HG03135 (cell line): ENCODE data around the gene PLXNA1.

Experiments
- ATAC-seq: cut with Tn5 transposase; IDR thresholded peaks from one replicate; pipeline ENCODE4 v1.9.1; 2021; ENCODE audit warnings: mild to moderate bottlenecking, moderate library complexity; ENCODE audit not compliant: unreplicated experiment

The PLXNA1 gene

DNA sequence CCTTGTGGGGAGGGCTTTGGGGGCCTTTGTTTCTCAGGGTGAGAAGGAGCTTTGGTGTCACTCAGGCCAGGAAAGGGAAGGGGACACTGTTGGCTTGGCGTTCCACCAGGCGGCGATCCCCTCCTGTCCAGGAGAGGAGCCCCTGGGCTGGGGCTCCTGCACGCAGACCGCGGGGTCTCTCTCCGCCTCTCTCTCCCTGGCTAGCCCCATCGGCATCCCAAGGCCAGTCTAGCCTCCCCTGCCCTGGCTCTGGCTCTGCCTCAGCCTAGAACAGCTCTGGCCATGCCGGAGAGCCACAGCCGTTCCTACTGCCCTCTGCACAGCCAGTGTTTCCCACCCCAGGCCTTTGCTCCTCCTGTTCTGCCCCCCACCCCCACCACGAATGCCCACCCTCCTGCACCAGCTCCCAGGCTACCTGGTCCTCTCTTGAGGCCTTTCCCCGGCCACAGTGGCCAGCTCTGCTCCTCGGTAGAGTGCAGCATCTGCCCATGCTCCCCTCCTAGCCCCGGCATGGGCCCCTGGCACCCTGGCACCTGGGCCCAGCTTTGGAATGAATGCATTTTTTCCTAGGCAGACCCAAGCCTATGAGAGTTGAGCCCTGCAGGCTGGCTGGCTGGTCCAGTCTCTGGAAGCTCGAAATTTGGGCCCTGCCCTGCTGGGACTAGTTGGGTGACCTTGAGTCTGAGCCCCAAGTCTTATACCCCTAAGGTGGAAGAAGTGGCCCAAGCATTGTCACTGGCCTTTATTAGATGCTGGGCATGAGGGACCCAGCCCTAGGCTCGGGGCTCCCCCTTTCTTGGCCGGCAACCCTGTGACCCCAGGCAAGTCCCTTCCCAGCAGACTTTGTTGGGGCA is 2.4 kb downstream of the PLXNA1 start:
- ATAC-seq, result no peak

DNA sequence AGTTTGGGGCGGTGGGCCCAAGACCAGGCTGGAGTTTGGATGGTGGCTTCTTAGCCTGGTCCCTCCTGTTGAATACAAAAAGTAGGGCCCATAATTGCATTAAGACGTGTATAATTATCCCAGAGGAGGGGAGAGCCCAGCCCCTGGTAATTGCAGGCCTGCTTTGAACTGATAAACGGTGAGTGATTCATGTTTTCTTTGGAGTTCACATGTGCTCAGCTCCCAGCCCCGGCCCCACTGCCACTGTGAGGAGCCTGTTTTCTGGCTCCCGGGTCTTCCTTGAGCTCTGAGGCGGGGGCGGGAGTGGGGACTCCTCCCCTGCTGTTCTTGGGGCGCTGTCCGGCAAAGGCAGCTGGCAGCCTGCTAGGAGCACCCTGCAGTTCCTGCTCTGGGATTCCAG is 3.1 kb downstream of the PLXNA1 start:
- ATAC-seq, result no peak

DNA sequence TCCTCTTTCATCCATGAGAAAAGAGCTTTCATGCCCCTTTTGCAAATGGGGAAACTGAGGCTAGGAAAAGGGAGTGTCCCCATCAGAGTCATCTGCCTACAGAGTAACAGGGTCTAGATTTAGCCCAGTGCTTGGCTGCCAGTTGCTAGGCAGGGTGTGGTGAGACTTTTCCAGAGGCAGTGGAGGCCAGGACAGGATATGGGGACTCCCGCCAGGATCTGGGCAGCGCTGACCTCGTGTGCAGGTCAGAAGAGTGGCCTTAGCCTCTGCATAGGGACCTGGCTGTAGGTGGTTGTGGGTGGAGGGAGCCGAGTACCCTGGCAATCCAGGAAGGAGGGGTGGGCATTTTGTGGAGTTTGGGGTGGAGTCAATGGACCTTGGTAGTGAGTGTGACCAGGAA is 4.2 kb downstream of the PLXNA1 start:
- no peak for ATAC-seq

DNA sequence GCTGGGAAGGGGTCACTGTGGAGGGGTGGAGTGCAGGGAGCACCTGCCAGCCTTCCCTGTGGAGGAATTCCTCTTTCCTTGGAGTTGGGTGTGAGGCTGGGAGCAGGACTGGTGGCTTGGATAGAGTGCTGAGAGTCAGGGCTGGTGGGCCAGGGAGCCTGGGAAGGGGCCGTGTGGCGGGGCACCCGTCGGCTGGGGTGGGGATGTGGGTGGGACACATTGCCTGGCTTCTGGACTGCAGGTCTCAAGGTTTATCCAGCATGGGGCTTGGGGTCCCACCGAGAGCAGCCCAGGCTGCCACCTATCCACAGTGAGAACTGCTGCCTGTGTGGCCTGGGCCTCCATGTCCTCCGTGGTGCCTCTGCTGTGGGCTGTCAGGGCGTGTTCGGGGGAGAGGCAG is 4.7 kb downstream of the PLXNA1 start:
- ATAC-seq, result no peak

DNA sequence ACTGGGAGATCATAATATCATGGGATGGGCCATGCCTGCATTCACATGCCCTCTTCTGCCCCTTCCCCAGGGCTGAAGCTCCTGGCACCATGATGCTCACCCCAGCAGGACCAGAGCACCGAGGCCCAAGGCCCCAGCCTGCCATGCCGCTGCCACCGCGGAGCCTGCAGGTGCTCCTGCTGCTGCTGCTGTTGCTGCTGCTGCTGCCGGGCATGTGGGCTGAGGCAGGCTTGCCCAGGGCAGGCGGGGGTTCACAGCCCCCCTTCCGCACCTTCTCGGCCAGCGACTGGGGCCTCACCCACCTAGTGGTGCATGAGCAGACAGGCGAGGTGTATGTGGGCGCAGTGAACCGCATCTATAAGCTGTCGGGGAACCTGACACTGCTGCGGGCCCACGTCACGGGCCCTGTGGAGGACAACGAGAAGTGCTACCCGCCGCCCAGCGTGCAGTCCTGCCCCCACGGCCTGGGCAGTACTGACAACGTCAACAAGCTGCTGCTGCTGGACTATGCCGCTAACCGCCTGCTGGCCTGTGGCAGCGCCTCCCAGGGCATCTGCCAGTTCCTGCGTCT is 5.6 kb downstream of the PLXNA1 start:
- ATAC-seq, result no peak

DNA sequence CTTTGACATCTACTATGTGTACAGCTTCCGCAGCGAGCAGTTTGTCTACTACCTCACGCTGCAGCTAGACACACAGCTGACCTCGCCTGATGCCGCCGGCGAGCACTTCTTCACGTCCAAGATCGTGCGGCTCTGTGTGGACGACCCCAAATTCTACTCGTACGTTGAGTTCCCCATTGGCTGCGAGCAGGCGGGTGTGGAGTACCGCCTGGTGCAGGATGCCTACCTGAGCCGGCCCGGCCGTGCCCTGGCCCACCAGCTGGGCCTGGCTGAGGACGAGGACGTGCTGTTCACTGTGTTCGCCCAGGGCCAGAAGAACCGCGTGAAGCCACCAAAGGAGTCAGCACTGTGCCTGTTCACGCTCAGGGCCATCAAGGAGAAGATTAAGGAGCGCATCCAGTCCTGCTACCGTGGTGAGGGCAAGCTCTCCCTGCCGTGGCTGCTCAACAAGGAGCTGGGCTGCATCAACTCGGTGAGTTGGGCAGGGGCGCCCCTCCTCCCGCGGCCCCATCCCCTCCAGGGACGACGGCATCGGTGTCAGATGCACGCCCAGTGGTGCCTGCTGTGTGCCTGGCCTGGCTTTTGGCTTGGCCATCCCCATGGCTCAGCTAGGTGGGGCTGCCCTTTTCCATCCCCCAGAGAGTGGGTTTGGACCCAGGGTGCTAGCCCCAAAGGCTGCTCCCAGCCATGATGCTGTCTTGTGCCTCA is 6.6 kb downstream of the PLXNA1 start:
- no peak for ATAC-seq

DNA sequence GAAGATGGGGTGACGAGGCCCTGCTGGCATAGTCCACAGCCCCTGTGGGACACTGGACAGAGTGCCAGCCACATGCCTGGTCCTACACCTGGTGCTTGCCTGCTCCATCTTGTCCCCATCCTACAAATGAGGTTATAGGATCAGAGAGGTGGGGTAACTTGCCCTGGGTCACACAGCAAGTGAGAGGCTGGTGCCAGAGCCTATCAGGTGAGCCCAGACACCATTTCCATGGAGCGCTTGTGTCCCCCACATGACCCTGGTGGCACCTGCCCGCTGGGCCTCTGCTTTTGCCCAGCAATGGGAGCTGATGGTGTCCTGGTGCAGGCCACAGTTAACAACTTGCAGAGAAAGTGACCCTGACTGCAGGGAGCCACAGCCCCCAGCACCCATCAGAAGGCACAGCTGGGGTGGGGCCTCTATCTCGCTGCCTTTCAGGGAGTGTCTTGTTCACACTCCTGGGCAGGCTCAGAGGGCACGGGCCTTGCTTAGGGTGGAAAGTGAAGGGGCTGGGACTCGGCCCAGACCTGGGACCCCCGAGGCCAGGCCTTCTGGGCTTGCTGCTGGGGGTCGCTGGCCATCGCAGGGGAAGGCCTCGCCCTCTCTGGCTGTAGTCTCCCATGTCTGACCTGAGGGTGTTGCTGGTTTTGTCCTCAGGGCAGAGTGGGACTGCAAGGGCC is 7.2 kb downstream of the PLXNA1 start:
- ATAC-seq, result no peak

DNA sequence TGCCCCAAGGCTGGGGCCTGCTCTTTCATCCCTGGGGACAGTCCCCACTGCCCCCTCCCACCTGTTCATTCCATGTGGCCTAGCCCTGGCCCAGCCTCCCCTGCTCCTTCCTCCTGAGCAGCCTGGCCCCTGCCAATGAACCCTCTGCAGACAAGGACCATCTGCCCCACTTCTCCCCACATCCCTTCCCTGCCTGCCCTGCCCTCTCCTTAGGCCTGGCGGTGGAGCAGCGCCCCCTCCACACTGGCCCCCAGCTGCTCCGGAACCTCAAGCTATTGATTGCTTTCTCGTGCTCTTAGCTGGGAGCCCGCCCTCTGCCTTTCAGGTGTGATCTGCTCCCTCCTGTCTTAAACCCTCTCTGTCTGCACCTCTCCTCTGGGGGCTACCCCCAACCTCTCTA is 8.0 kb downstream of the PLXNA1 start:
- no peak for ATAC-seq

DNA sequence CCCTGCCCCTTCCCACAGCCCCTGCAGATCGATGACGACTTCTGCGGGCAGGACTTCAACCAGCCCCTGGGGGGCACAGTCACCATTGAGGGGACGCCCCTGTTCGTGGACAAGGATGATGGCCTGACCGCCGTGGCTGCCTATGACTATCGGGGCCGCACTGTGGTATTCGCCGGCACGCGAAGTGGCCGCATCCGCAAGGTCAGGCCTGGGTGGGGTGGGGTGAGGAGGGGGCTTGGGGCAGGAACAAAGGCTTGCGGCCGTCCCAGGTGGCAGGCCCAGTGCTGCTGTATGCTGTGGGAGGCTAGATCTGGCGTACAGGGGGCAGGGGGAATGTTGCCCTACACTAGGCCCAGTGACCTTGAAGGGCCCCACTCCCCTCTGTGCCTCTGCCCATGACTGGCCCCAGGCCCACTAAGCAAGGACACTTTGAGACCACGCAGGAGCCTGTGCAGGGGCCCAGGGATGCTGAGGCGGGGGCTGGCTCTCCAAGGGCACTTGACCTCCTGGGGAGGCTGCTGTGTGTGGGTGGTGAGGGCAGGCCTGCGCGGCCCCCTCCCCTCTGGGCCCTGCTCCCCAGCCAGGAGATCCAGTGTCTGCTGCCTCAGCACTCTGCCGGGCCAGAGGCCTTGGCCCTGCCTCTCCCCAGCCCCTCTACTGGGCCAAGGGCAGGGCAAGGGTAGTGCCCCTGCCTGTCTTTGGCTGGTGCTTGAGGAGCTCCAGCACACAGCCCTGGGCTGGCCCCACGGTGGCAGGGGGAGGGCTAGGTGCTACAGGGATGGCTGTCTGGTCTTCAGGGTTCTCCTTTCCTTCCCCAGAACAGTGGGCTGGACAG is 8.7 kb downstream of the PLXNA1 start:
- no peak for ATAC-seq

DNA sequence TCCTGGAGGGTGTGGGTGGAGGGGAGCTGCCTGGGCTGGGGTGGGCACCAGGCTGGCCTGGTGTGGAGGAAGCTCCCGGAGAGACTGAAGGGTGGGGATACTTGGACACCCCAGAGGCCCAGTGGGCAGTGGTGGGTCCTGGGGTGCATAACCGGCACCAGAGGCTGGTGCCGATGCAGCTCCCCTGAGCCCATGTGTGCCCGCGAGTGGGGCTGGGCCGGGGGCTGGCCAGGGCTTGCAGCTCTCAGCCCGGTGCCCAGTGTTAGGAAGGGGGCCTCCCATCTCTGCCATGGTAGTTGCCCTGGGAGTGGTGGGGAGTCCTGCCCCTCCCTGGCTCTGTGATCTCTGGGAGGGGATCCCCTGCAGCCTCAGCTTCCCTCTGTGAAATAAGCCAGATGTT is 9.3 kb downstream of the PLXNA1 start:
- no peak for ATAC-seq

DNA sequence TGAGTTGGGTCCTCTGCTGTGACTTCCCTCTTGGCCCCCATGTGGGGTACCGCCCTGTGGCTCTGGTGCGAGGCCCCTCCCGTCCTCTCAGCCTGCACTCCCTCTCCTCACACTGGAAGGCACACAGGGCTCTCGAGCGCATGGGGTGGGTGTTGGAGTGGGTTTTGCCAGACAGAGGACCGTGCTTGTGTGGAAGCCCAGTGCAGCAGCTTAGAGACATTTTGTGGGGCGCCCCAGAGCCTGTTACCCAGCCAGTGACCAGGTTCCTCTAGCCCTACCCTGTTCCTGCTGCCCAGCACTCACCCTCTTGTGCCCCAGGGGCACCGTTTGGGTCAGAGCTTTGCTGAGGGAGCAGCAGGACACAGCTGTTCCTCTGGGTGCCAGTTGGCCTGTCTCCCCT is 9.9 kb downstream of the PLXNA1 start:
- ATAC-seq, result no peak

DNA sequence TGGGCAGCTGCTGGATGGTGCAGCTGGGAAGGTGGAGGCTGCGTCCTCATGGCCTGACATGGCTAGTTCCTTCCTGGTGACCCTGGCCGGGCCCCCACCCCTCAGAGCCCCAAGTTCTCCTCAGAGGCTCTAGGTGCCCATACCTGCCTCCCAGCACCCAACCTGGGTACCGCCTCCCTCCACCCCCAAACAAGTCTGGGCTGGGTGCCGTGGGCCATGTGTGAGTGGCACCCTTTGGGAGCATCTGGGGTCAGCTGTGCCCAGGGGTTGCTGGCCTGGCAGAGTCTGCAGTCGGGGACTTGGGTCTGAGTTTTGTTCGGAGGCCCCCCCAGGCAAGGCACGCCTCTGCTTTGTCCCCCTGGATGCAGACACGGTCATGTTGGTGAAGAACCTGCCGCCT is 10.5 kb downstream of the PLXNA1 start:
- ATAC-seq, result no peak

DNA sequence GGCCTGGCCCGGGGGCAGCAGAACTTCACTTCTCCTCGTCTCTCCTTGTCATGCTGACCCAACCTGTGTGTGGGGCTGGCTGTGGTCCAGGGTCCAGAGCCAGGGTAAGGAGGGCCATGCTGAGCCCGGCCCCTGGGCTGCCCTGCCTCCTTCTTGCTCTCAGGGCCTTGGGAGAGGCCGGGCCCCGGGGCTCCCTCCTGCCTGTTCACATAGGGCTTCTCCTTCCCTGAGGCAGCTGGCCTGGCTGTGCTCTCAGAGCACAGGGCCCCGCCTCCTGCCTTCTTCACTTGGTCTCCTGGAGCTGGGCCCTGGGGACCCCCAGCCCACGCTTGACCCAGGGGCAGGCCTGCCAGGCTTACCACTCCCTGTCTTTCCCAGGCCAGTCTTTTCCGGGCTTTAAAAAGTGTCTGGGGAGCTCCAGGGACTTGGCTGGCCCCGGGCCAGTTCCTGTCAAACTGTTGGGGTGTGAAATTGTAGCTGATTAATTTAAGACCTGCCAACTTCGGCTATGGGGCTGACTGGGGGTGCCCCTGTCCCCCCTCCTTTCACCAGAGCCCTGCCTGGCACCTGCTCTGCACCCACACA is 11.8 kb downstream of the PLXNA1 start:
- no peak for ATAC-seq

DNA sequence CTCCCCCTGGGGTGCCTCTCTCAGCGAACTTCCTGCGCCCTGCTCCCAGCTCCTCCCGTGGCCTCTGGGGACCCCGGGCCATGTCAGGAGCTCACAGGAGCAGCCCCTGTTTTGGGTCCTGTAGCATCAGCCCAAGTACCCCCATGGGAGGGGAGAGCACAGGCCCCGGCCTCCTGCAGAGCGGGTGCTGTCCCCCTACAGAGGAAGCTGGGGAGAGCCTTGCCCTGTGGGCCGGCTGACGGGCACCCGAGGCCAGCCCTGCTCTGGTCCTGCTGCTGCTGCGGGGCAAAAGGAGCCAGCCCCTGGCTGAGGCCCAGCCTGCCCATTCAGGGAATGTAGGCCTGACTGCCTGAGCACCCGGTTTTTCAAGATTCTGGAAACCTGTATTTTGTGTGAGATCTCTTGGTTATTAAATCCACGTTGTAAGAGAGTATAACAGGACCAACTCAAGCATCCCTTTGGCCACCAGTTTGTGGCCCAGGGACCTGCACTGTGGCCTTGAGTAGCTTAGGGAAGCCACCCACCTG is 12.4 kb downstream of the PLXNA1 start:
- no peak for ATAC-seq

DNA sequence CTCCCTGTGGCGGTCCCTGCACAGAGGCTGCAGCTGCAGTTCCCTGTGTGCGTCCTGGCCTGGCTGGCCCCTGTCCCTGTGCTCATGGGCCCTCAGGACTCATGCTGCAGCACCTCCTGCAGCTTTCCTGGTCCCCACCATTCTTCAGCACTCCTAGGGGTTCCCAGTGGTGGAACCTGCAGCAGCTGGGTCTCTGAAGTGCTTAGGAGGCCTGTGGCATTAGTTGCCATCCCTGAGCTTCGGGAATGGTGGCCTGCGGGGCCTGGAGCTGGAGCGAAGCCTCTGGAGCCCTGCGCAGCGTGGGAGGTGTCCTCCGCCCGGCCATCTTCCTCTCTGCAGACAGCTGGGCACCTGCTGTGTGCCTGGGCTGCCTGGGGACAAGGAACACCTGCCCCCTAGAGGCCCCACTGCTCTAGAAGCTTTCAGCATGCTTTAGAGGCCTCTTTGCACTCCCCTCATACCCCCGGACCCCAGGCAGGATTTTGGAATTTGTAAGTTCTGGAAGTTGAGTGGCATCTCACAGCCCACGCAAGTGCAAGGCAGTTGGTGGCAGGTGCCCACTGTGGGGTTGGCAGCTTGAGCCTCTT is 13.1 kb downstream of the PLXNA1 start:
- no peak for ATAC-seq

DNA sequence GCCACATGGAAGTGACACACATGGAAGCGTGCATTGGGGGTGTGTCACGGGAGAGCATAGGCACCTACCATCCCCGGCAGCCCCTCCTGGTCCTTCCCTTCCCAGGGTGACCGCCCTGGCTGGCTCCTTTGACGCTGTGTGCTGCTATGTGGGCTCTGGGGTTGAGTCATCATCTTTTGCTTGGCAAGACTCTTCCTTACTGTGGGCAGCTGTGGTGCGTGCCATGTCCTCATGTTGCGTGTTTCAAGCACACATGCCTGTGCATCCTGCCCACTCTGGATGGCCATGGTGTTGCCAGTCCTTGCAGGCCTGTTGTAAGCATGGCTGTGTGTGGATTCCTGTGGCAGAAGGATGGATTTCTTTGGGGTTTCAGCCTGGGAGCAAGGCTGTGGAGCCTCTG is 14.0 kb downstream of the PLXNA1 start:
- no peak for ATAC-seq

DNA sequence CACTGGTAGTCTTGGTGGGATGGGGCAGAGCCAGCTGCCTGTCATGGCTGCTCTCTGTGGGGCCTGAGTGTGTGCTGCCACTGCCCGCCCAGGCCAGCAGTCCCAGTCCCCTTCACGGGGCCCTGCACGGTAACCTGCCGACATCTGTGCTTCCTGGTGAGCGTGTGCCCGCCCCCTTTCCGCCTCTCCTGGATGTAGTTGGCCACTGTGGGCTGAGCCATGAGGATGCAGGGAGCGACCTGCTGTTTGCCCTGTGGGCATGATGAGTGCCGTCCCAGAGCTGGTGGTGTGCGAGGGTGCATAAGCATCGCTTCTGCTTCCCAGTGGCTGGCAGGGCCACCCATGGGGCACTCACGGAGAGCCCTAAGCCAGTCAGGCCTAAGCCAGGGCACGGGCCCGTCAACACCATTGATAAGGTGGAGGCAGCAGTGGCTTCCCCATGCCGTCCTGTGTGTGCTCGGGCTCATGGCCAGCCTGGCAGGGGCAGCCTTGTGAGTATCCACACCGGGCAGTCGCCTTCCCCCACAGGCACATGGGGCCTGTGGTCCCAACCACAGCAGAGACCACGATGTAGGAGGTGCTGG is 14.6 kb downstream of the PLXNA1 start:
- no peak for ATAC-seq

DNA sequence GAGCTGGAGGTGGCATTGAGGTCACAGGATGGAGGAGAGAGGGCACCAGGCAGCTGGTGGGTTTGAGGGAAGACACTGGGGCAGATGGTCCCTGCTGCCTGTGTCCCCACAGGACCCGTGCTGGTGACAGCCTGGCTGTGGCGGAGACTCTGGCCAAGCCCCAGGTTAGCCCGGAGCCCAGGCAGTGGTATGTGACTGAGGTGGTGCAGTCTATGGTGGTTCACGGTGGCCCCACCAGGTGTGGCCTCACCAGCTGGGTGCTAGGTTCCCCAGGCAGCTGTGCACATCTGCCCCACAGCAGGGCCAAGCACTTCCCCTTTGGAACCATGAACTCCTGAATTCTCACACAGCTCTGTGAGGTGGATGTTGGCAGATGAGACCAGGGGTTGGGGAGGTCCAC is 15.4 kb downstream of the PLXNA1 start:
- no peak for ATAC-seq

DNA sequence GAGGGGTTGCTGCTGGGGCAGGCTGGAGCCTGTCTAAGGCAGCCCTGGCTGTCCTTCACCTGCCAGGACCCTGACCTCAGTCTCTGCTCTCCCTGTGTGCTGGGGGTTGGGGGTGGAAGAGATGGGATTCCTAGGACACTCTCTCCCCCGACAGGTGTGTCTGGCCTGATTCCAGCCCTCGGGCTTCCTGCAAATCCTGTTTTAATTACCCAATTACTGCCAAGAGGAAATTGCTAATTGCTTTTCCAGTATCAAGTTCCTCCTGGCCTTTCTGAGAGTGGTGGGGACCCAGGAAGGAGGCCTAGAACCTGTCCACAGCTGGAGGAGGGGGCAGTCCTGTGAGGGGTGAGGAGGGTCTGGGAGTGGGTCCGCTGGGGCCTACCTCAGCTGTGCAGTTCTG is 15.8 kb downstream of the PLXNA1 start:
- no peak for ATAC-seq
